Measurements from ENCODE around the gene PPP1R12A. TPM values are rescaled to one million over a fixed set of nuclear protein-coding genes. Genes with fewer than 3 reads are reported as not detected.

Gene PPP1R12A
- total and polyA plus RNA-seq, 9 of the 15 experiments (the other 6 are each of a cell fraction or from before 2014, with no cell fraction given) = 26.4 to 119 (median 53.3) TPM

- no peak for TF ChIP-seq ZSCAN29 (IDR thresholded peaks at IDR 0.05)
- TF ChIP-seq CBFA2T2 (conservative IDR thresholded peaks at IDR 0.05) = no peak
These were observed 7.9 kb downstream of the PPP1R12A start (continued) for GRCh38 chr12:79926951-79927350.

DNA sequence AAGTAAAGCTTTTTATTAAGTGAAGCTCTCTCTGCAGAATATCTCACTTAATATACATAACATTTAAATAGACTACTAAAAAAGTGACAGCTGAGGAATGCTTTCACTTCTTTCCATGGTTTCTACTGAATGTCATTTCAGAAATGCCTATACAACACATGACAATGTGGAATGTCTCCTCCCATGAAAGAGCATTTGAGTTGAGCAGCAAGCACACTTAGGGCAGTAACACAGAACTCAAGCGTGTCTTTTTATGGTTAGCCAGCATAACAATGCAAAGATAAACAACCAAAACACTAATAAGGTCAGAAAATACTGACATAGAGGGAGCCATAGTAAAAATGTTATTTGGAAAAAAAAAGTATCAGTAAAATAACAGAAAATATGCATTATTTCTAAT, 9.4 kb downstream of the PPP1R12A start:
- BruUV-seq (replicated peaks) = no TSS peak
- no peak for FAIRE-seq
- Histone ChIP-seq H3K9me1 (ENCODE audit: control insufficient read depth, insufficient read depth, low read length) (no peaks in the 10 kb centered on the region), H3K27me3 (ENCODE audit: control insufficient read depth in 2 of 2, insufficient read depth in 2 of 2, low read length in 2 of 2) (no peaks in the 10 kb centered on the region), H3K27ac (ENCODE audit: extremely low read depth, low read depth, low read length) (no peak overlapping the region), H4K20me1 (replicated peaks; ENCODE audit: control insufficient read depth, insufficient read depth, low read length) (peaks cover 5% of the 10 kb centered on the region; the same call in 1 of the 2 replicates), H2AFZ (ENCODE audit: low read depth, low read length) (no peak overlapping the region), H3K36me3 (ENCODE audit: control insufficient read depth, insufficient read depth, low read length) (0 out of 3 replicates have a peak, but pooled peaks cover 5% of the 10 kb centered on the region), H3K79me2 (ENCODE audit: control insufficient read depth, insufficient read depth, low read length) (peaks cover 100% of the 10 kb centered on the region), H3K4me3 (no peak overlapping the region), H3K9ac (ENCODE audit: insufficient read depth in 1 of 2, low read depth in 2 of 2, low read length in 2 of 2) (no peak overlapping the region), H3K4me1 (replicated peaks in 1 of 2; ENCODE audit: control insufficient read depth in 2 of 2, insufficient read depth in 2 of 2, low read length in 2 of 2) (peaks cover 0 to 18% of the 10 kb centered on the region in 2 experiments; a peak in 3 of 5 replicates), H3K4me2 (ENCODE audit: insufficient read depth, low read length) (no peak overlapping the region), H3K9me3 (replicated peaks; ENCODE audit: control insufficient read depth, insufficient read depth, low read depth, low read length) (no peaks in the 10 kb centered on the region)
- ChIA-PET CTCF (ENCODE audit: low intra/inter-chr PET ratio) (no interaction called here), POLR2A (interaction anchor here (0.6 to 1.5 kb wide), 5 partner anchors 8 to 32 kb away, joined by 3 to 4 read pairs (median 3); no protein-coding TSS in a partner anchor)
- TF ChIP-seq ZSCAN32 (CRISPR knock-in tag; IDR thresholded peaks at IDR 0.05) = no peak
- TF ChIP-seq, protein P1, sequence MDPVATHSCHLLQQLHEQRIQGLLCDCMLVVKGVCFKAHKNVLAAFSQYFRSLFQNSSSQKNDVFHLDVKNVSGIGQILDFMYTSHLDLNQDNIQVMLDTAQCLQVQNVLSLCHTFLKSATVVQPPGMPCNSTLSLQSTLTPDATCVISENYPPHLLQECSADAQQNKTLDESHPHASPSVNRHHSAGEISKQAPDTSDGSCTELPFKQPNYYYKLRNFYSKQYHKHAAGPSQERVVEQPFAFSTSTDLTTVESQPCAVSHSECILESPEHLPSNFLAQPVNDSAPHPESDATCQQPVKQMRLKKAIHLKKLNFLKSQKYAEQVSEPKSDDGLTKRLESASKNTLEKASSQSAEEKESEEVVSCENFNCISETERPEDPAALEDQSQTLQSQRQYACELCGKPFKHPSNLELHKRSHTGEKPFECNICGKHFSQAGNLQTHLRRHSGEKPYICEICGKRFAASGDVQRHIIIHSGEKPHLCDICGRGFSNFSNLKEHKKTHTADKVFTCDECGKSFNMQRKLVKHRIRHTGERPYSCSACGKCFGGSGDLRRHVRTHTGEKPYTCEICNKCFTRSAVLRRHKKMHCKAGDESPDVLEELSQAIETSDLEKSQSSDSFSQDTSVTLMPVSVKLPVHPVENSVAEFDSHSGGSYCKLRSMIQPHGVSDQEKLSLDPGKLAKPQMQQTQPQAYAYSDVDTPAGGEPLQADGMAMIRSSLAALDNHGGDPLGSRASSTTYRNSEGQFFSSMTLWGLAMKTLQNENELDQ (CRISPR knock-in tag; IDR thresholded peaks at IDR 0.05; ENCODE audit: borderline replicate concordance) = no peak
- no peak for TF ChIP-seq ZNF778 (CRISPR knock-in tag; IDR thresholded peaks at IDR 0.05)
- TF ChIP-seq CBFB (CRISPR knock-in tag; IDR thresholded peaks at IDR 0.05) = no peak
- TF ChIP-seq MYC (IDR thresholded peaks at IDR 0.05; ENCODE audit: low read depth, low read length) = no peak
- TF ChIP-seq MYC (CRISPR knock-in tag; IDR thresholded peaks at IDR 0.05; ENCODE audit: borderline replicate concordance, low read depth) = no peak
- no peak for TF ChIP-seq SMARCB1 (IDR thresholded peaks at IDR 0.05; ENCODE audit: insufficient read length, low read depth)
- TF ChIP-seq, protein P2, sequence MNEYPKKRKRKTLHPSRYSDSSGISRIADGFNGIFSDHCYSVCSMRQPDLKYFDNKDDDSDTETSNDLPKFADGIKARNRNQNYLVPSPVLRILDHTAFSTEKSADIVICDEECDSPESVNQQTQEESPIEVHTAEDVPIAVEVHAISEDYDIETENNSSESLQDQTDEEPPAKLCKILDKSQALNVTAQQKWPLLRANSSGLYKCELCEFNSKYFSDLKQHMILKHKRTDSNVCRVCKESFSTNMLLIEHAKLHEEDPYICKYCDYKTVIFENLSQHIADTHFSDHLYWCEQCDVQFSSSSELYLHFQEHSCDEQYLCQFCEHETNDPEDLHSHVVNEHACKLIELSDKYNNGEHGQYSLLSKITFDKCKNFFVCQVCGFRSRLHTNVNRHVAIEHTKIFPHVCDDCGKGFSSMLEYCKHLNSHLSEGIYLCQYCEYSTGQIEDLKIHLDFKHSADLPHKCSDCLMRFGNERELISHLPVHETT (CRISPR knock-in tag; conservative IDR thresholded peaks at IDR 0.05 in 1 of 2, IDR thresholded peaks at IDR 0.05 in 1 of 2) = no peak
- no peak for TF ChIP-seq U2AF2 (optimal IDR thresholded peaks at IDR 0.05; ENCODE audit: low read depth, low read length)
- no peak for TF ChIP-seq ZBTB34 (CRISPR knock-in tag; IDR thresholded peaks at IDR 0.05)
- TF ChIP-seq POLR2A (conservative IDR thresholded peaks at IDR 0.05) = no peak
- TF ChIP-seq SIN3B (IDR thresholded peaks at IDR 0.05; ENCODE audit: low read depth) = no peak
- DNase-seq (ENCODE audit: extremely low read depth in 1 of 4, low spot score in 3 of 4) = no peak
- 81% methylated on average over 1 of the region's 1 CpG for WGBS (ENCODE audit: insufficient coverage, low coverage, missing lambda C conversion rate)
- in situ Hi-C loops (cut with MboI) = no loop called here
- intact Hi-C loops (cut with micrococcal nuclease) = no loop called here
- no peak for ATAC-seq

All from K562 (cell line).